ENCODE results near the gene DSG3. TPM values are rescaled to one million over a fixed set of nuclear protein-coding genes. Genes with fewer than 3 reads are reported as not detected.

DSG3 gene
- total RNA-seq, 1 donor from 2014 or later = 0.12 TPM

DNA sequence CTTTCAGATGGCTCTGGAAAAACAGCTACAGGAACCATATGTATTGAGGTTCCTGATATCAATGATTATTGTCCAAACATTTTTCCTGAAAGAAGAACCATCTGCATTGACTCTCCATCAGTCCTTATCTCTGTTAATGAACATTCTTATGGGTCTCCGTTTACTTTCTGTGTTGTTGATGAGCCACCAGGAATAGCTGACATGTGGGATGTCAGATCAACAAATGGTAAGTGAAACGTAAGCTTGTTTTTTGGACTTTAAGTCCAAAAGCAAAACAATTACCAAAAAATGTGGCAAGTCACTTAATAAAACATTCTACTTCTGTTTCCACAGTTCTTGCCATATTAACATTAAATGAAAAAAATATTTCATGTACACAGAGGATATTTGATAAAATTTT, 44.1 kb upstream of the DSG3 start:
- H3K36me3 ChIP-seq = no peaks in the 10 kb centered on the region
- no peak overlapping the region for H3K27ac ChIP-seq
- DNase-seq (no peak), ATAC-seq (no peak)
- no peak overlapping the region for H3K4me3 ChIP-seq
- intact Hi-C loops (cut with DNase I) = no loop called here
- TF ChIP-seq, protein P1, sequence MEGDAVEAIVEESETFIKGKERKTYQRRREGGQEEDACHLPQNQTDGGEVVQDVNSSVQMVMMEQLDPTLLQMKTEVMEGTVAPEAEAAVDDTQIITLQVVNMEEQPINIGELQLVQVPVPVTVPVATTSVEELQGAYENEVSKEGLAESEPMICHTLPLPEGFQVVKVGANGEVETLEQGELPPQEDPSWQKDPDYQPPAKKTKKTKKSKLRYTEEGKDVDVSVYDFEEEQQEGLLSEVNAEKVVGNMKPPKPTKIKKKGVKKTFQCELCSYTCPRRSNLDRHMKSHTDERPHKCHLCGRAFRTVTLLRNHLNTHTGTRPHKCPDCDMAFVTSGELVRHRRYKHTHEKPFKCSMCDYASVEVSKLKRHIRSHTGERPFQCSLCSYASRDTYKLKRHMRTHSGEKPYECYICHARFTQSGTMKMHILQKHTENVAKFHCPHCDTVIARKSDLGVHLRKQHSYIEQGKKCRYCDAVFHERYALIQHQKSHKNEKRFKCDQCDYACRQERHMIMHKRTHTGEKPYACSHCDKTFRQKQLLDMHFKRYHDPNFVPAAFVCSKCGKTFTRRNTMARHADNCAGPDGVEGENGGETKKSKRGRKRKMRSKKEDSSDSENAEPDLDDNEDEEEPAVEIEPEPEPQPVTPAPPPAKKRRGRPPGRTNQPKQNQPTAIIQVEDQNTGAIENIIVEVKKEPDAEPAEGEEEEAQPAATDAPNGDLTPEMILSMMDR (IDR thresholded peaks at IDR 0.05) = no peak
- no peaks in the 10 kb centered on the region for H3K27me3 ChIP-seq
- no peaks in the 10 kb centered on the region for H3K4me1 ChIP-seq
- H3K9me3 ChIP-seq = no peaks in the 10 kb centered on the region

DNA sequence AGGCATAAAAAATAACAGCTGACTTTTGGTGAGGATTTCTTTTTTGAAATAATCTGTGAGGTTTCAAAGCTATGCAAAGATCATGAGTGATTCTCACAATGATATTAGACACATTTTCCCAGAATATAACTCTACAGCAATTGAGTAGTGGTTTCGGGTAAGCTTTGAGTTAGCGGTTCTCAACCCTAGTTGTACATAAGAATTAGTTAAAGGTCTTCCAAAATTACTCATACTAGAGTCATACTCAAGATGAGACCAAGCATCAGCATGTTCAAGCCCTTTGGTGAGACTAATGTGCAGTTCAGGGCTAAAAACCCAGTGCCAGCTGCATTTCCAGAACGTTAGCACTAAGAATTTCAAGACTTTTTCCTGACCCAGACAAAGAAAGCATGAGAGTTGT, 39.9 kb upstream of the DSG3 start:
- no peak overlapping the region for H3K4me3 ChIP-seq
- no peaks in the 10 kb centered on the region for H3K36me3 ChIP-seq
- no peak for ATAC-seq
- H3K4me1 ChIP-seq = no peaks in the 10 kb centered on the region
- intact Hi-C loops (cut with DNase I) = no loop called here
- TF ChIP-seq, protein P1 (IDR thresholded peaks at IDR 0.05) = no peak
- H3K27me3 ChIP-seq = no peaks in the 10 kb centered on the region
- no peak overlapping the region for H3K27ac ChIP-seq
- H3K9me3 ChIP-seq = no peaks in the 10 kb centered on the region
- DNase-seq = no peak

DNA sequence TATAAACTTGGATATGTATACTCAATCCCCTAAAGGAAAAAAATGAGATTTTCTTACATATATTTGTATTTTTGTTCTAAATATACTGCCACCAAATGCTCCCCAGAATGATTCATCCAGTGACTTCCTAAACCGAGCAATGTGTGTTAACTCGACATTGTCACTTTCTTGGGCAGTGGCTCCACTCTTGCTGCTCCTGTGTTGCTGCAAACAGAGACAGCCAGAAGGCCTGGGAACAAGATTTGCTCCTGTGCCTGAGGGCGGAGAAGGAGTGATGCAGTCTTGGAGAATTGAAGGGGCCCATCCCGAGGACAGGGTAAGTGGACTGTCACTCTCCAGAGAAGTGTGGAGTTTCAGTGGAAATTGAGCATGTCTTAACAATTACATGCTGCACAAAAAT, 38.3 kb upstream of the DSG3 start:
- ATAC-seq (no peak), DNase-seq (no peak)
- Histone ChIP-seq H3K36me3 (no peaks in the 10 kb centered on the region), H3K4me1 (no peaks in the 10 kb centered on the region), H3K4me3 (no peak overlapping the region), H3K9me3 (no peaks in the 10 kb centered on the region), H3K27me3 (no peaks in the 10 kb centered on the region), H3K27ac (no peak overlapping the region)
- TF ChIP-seq, protein P1 (IDR thresholded peaks at IDR 0.05) = no peak
- intact Hi-C loops (cut with DNase I) = no loop called here

DNA sequence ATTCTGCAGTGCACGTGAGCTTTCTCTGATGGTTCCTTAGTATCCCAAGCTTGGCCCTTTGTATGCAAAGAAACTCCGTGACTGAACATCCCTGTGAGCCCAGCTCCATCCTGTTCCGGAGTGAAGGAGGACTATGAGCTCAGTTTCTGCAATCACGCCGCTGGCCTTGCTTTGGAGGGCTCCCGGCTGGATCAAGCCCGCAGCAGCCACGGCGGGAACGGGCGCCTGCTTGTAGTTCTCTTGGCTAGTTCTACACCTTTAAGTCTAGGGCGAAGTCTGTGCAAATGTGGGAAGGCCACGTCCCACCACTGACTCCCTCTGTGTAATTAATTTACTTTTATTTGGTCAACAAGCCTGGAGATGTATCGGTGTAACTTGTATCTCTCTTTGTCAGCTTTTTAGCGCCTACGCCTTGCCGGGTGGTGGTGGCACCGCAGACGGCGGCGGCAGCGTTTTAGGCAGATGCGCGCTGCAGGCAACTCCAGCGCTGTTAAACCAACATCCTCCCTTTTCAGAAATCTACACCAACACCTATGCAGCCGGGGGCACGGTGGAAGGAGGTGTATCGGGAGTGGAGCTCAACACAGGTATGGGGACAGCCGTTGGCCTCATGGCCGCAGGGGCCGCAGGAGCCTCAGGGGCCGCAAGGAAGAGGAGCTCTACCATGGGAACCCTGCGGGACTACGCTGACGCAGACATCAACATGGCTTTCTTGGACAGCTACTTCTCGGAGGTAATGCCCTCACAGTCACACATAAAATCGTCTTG, 36.6 kb upstream of the DSG3 start:
- Histone ChIP-seq H3K27ac (no peak overlapping the region), H3K4me1 (no peaks in the 10 kb centered on the region), H3K4me3 (no peak overlapping the region), H3K9me3 (no peaks in the 10 kb centered on the region), H3K27me3 (no peaks in the 10 kb centered on the region), H3K36me3 (no peaks in the 10 kb centered on the region)
- TF ChIP-seq, protein P1 (IDR thresholded peaks at IDR 0.05) = no peak
- ATAC-seq (no peak), DNase-seq (no peak)
- intact Hi-C loops (cut with DNase I) = no loop called here

DNA sequence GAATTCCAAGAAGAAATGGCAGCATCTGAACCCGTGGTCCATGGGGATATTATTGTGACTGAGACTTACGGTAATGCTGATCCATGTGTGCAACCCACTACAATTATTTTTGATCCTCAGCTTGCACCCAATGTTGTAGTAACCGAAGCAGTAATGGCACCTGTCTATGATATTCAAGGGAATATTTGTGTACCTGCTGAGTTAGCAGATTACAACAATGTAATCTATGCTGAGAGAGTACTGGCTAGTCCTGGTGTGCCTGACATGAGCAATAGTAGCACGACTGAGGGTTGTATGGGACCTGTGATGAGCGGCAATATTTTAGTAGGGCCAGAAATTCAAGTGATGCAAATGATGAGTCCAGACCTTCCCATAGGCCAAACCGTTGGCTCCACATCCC, 34.4 kb upstream of the DSG3 start:
- ATAC-seq (no peak), DNase-seq (no peak)
- TF ChIP-seq, protein P1 (IDR thresholded peaks at IDR 0.05) = no peak
- no peaks in the 10 kb centered on the region for H3K9me3 ChIP-seq
- no peaks in the 10 kb centered on the region for H3K4me1 ChIP-seq
- no peak overlapping the region for H3K27ac ChIP-seq
- H3K36me3 ChIP-seq = no peaks in the 10 kb centered on the region
- intact Hi-C loops (cut with DNase I) = no loop called here
- H3K4me3 ChIP-seq = no peak overlapping the region
- H3K27me3 ChIP-seq = no peaks in the 10 kb centered on the region

DNA sequence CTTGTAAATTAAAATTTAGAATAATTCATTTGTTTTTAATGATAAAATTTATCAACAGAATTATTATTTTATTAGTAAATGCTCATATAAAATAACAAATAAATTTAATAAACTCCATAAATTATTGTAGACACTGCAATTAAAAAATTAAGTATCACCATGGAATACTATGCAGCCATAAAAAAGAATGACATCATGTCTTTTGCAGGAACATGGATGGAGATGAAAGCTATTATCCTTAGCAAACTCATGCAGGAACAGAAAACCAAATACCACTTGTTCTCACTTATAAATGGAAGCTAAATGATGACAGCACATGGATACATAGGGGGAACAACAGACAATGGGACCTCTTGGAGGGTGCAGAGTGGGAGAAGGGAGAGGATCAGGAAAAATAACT, 29.7 kb upstream of the DSG3 start:
- TF ChIP-seq, protein P1 (IDR thresholded peaks at IDR 0.05) = no peak
- Histone ChIP-seq H3K27ac (no peak overlapping the region), H3K36me3 (no peaks in the 10 kb centered on the region), H3K9me3 (no peaks in the 10 kb centered on the region), H3K4me1 (no peaks in the 10 kb centered on the region), H3K27me3 (no peaks in the 10 kb centered on the region), H3K4me3 (no peak overlapping the region)
- ATAC-seq (no peak), DNase-seq (no peak)
- intact Hi-C loops (cut with DNase I) = no loop called here
